ENCODE measurements around the gene ZNF326.
A peak's percentile ranks its signal among the peaks of the same experiment; 100 is the strongest.

Gene ZNF326

DNA sequence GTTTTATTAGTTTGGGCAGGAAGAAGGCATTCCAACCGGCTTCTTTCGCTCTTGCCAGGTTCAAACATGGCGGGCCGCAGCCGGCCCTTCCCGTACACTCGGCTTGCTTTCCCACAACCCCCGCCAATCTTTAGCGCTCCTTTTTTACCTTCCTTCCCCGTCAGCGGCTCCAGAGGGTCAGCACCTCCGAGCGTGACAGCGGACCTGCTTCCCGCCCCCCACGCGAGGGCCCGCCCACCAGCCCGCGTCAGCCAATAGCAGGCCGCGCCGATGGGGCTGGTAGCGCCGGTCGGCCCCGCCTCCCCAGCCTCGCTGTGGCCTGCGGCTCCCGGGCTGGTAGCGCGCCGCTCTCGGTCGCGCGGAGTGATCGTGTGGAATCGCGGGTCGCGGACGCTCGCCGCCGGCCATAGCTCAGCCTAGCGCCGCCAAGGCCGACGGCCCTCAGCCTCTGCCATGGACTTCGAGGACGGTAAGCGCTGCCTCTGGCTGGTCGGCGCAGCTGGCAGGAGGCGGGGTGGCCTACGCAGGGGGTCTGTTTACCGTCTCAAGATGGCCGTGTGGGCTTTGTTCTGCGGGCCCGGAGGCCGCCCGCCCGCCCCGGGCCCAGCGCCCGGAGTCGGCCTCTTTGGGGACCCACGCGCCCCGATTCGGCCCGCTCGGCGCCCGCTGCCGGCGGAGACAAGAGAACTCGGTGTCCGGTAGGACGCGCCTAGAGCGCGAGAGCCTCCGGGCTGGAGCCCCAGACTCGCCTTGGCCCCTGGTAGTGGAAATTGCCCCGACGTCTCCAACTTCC lies at the start of gene ZNF326:
ZNF326 (plus strand) TSS at position 306 of the 793 bp plus-strand sequence; CDS start at position 454, 148 bp downstream.
- peak; percentile 92 for DNase-seq

DNA sequence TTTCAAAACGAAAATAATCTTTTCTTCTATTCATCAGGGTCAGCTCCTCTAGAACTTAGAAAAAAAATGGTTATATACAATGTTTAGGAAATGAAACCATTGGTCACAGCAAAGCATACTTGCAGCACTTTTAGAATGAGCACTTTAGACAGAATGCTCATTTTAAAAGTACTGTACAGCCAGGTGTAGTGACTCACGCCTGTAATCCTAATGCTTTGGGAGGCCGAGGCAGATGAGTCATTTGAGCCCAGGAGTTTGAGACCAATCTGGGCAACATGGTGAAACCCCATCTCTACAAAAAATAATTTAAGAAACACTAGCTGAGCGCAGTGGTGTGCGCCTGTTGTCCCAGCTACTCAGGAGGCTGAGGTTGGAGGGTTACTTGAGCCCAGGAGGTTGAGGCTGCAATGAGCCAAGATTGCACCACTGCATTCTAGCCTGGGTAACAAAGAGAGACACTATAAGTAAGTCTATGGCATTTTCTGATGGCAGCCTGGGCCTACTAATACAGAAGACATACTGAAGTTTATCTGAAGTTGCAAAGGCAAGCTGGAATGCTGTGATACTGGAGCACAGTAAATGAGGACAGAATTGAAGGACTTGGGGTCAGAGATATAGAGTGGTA lies 48.9 kb upstream of the ZNF326 start:
- no peak for DNase-seq

- no peak for DNase-seq
Observed at GRCh38 chr1:89946532-89946931, 48.4 kb upstream of the ZNF326 start.

- no peak for DNase-seq
Observed at GRCh38 chr1:89948722-89949345, 46.1 kb upstream of the ZNF326 start.

DNA sequence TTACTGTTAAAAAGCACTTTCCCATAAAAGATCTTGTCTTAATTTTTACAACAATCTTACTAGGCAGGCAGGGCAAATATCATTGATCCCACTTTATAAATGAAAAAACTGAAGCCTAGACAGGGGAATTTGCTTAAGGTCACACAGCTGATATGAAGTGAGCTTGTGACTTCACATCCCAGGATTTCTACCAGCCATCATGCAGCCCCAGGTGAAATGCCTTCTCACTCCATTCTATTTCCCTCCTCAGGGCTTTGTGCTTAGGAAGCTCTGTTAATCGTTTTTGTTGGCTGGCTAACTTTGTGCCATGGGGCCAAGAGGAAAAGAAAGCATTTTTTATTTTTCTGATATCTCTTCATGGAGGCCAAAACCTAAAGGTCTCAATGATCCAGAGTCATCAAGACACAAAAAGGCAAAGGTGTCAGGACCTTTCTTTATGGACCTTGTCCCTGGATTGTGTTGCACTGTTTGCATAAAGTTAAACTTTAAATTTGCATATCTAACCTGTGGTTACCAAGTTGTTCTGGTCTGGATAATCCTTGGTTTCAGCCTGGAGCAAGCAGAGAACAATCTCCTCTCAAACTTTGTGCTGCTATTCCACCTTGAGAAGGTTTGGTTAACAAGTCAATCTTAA lies 44.8 kb upstream of the ZNF326 start:
- no peak for DNase-seq

DNA sequence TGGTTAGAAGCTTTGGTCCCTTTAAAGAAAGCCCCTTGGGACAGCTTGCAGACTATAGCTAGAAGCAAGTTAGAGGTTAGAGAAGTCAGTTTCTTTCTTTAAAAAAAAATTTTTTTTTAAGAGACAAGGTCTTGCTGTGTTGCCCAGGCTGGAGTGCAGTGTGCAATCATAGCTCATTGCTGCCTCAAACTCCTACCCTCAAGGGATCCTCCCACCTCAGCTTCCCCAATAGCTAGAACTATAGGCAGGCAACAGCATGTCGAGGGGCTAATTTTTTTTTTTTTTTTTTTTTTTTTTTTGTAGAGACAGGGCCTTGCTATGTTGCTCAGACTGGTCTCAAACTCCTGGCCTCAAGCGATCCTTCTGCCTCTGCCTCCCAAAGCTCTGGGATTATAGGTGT lies 44.2 kb upstream of the ZNF326 start:
- DNase-seq, result no peak

DNA sequence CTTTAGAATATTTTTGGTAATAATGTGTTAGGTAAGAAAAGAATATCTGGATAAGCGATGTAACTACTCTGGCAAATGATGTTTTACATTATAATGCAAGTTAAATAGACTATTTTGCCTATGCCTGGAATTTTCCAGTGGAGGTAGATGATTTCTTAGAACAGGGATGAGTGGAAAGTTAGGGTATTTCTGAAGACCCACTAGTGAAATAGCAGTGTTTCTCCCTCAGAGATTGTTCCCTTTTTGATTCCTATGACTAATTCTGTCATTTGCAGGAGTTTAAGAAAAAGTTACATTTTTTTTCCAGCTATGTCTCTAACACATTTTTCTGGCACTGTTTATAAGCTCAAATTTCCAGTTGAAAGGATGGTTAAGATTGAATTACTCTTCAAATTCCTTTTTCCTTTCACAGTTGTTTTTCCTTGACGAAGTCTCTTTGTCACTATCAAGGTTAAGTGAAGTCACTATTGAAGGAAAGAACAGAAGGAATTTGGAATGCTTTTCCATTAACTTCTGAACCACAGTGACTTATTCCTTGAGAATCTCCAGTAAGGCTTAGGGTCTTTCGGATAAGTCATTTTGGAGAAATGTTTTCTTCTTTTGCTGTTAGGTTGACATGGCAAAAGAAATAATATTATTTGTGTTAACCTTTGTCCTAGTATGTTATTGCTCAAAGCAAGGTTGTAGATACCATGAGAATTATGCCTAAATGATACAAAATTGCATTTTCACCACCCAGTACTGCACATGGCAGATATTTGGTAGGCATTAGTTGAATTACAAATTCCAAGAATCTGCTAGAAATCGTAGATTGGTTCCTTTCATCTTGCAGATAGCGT lies 42.9 kb upstream of the ZNF326 start:
- DNase-seq, result no peak

DNA sequence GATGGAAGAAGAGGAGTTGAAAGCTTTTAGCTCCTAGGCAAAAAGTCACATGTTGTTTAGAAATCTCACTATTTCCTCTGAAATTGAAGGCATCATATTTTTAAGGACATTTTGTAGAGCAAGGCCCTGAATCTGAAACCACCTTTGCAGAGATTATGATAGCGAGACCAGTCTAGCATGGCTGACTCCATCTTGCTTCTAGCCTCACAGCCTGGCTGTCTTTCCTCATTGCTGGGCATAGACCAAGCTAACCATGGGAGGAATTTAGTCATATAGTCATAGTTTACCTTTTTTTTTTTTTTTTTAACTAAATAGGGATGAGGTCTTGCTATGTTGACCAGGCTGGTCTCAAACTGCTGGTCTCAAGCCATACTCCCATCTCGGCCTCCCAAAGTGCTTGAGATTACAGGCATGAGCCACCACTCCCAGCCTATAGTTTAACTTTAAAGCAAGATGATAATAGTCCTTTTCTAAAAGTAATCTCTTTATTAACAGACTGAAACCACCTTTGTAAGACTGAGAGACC lies 42.2 kb upstream of the ZNF326 start:
- no peak for DNase-seq

DNA sequence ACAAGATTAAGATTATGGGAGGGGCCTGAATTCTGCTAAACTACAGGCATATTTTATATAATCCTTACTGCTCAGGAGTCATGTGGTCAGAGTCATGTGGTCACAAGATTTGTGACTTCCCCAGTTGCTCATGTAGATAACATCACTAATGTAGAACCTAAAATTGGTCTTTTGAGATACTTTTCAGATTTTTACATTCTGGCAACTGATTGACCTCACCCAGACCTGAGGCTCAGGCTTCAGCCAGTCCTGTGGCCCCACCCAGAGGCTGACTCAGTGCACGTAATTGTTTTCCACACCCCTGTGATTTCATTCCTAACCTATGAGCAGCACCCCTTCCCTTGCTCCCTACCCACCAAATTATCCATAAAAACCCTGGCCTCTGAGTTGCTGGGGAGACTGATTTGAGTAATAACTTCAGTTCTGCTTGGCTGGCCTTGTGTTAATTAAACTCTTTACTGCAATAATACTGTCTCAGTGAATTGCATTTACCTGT lies 41.7 kb upstream of the ZNF326 start:
- DNase-seq, result no peak

GRCh38 chr1:89953929-89954328 lies 41.0 kb upstream of the ZNF326 start:
- no peak for DNase-seq

GRCh38 chr1:89954401-89954800 lies 40.5 kb upstream of the ZNF326 start:
- no peak for DNase-seq

- DNase-seq, result no peak
Observed at GRCh38 chr1:89955311-89956205, 39.4 kb upstream of the ZNF326 start.

DNA sequence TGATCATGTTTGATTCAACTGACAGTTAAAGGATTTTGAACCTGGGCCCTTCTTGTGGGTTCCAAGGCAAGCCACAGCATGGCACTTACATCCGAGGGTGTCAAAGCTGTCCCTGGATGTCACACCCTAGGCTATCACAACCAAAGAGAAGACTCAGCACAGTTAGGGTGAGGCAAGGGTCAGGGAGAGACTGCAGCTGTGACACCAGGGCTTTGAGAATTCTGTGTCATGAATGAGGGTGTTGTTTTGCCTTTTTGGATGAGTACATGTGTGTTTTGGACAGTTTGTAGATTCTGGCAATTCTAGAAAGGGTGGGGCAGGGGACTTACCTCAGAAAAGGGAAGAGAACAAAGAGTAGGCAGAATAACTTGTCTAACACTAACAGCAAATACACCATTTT lies 37.8 kb upstream of the ZNF326 start:
- no peak for DNase-seq

DNA sequence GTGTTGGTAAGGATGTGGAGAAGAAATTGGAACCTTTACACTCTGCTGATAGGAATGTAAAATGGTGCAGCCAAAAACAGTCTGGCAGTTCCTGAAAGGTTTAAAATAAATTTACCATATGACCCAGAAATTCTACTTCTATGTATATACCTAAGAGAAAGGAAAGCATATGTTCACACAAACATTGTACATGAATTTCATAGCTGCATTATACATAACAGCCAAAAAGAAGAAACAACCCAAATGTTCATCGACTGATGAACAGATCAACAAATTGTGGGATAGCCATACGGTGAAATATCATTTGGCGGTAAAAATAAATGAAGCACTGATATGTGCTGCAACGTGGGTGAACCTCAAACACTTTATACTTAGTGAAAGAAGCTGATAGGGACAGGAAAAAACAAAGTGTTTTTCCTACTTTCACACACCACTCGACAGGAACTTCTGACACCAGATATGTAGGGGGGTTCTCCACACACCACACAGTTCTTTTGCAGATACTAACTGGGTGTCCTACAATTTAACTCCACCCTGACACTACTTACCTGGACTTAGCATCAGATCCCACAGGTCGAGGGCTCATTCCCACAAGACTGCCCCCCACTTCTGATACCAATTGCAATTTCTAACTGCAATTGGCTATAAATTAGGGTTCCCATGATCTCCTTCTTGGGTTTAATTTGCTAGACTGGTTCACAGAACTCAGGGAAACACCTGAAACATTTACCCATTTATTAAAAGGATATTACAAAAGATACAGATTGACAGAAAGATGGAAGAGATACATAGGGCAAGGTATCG lies 35.9 kb upstream of the ZNF326 start:
- no peak for DNase-seq

DNA sequence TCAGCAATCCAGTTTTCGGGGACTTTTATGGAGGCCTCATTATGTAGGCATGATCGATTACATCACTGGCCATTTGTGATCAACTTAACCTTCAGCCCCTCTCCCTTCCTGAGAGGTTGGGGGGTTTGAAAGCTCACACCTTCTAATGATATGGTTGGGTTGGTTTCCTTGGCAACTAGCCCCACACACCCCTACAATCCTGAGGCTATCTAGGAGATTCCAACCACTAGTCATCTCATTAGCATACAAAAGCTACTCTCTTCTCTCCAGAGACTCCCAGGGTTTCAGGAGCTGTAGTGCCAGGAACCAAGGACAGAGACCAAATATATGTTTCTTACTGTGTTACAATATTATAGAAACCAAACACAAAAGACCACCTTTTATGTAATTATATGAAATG lies 35.2 kb upstream of the ZNF326 start:
- DNase-seq, result no peak

DNA sequence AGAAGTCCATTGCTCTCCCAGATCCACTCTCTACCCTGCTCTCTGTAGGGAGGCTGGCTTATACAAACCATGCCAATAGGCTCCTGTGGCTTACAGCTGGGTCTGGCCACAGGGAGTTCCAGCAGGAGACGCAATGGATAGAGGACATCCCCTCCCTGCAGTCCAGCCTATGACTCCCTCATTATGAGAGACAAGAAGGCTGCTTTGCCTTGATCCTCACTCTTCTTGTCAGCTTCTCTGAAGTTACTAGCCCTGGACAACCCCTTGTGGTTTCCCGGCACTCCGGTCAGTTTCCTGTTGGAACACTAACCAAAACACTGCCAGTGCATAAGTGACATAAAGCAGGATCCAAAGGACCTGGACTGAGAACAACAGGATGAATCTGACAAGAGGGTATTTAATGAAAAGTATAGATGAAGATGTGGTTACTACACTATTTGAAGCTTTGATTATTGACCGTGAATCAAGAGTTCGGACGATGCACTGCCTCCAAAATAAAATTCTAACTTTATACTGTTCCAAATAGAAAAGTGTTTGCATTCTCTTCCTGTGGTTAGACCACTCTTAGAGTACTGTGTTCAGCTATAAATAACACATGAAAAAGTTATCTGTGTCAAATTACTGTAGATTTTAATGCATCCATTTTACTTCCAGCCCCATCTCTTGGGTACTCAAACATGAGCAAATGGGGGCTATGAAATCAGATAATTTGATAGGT lies 32.7 kb upstream of the ZNF326 start:
- DNase-seq, result no peak

DNA sequence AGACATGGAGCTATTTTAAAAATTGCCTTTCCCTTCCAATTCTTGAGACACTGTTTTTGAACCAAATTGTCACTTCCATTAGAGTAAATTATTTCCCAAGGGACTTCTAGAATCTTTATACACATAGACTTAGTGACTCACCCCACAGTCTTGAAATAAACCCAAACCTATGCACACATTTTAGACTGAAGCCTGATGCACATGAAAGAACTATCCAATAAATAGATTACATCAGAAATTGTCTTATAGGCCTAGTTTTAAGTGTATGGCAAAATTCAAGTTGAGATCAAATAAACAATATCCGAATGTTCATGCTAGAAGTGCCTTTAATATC lies 32.2 kb upstream of the ZNF326 start:
- no peak for DNase-seq

- DNase-seq, result no peak
Observed at GRCh38 chr1:89965193-89965768, 29.6 kb upstream of the ZNF326 start.

DNA sequence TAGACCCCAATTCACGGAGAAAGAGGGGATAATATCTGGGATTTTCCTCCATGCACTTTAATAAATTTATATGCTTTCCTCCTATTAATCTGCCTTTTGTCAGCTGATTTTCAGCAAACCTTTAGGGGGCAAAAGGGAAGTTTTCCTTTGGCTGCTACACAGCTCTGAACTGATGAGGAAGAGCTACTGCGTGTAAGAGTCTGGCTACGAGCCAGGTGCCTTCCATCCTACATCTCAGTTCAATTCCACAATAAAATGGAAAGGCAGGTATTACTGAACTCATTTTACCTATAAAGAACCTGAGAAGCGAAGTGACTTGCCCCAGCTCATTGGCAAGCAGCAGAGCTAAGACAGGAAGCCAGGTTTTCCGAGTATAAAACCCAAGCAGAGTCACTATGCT lies 28.3 kb upstream of the ZNF326 start:
- DNase-seq, result no peak

Data from RPMI8226 (cell line).